Karpas-422 (cell line): ENCODE results near the gene CAVIN2. TPM values are rescaled to one million over a fixed set of nuclear protein-coding genes. Genes with fewer than 3 reads are reported as not detected.
A peak's percentile ranks its signal among the peaks of the same experiment; 100 is the strongest.

Source experiments
- DNase-seq: peaks from one replicate; pipeline ENCODE4 v3.0.0-alpha.2; 2015
- H2AFZ ChIP-seq: fragments of 200-600 bp; sonication (generic); 2 replicates; pipeline ENCODE4 v1.6.1; 2014; ENCODE audit warnings: antibody characterized with exemption, low read length, mixed read lengths
- H3K27ac ChIP-seq: fragments of 200-600 bp; sonication (generic); 2 replicates; pipeline ENCODE4 v1.5.1; 2014; ENCODE audit warnings: mild to moderate bottlenecking, low read length, moderate library complexity
- H3K27me3 ChIP-seq: fragments of 200-600 bp; sonication (generic); 2 replicates; pipeline ENCODE4 v1.6.1; 2014; ENCODE audit warnings: low read length, mixed read lengths
- H3K36me3 ChIP-seq: fragments of 200-600 bp; sonication (generic); 2 replicates; pipeline ENCODE4 v1.6.1; 2014; ENCODE audit warnings: low read length, mixed read lengths; ENCODE audit not compliant: insufficient read depth
- H3K4me1 ChIP-seq: fragments of 200-600 bp; sonication (generic); 2 replicates; pipeline ENCODE4 v1.6.1; 2014; ENCODE audit warnings: mild to moderate bottlenecking, low read length, mixed read lengths
- H3K4me2 ChIP-seq: fragments of 200-600 bp; sonication (generic); 2 replicates; pipeline ENCODE4 v1.6.1; 2014; ENCODE audit warnings: low read length, low read depth, mild to moderate bottlenecking; ENCODE audit not compliant: poor library complexity, severe bottlenecking
- H3K4me3 ChIP-seq: fragments of 200-600 bp; sonication (generic); 2 replicates; pipeline ENCODE4 v1.5.1; 2014; ENCODE audit warnings: mild to moderate bottlenecking, antibody characterized with exemption, low read length, mixed read lengths
- H3K79me2 ChIP-seq: fragments of 200-600 bp; sonication (generic); 2 replicates; pipeline ENCODE4 v1.6.1; 2014; ENCODE audit warnings: mild to moderate bottlenecking, low read length, mixed read lengths
- H3K9ac ChIP-seq: fragments of 200-600 bp; sonication (generic); 2 replicates; pipeline ENCODE4 v1.6.0; 2014; ENCODE audit warnings: low read length
- H3K9me2 ChIP-seq: fragments of 200-600 bp; sonication (generic), shearing (Covaris generic); replicated peaks from 2 replicates; pipeline ENCODE4 v1.6.0; 2014; ENCODE audit warnings: mild to moderate bottlenecking, low read length, moderate library complexity; ENCODE audit not compliant: insufficient read depth
- H3K9me3 ChIP-seq: fragments of 300-700, 200-600 bp; sonication (generic); 2 replicates; pipeline ENCODE4 v1.6.1; 2014; ENCODE audit warnings: low read length, mixed read lengths
- H4K20me1 ChIP-seq: fragments of 200-600 bp; sonication (generic); 2 replicates; pipeline ENCODE4 v1.6.1; 2014; ENCODE audit warnings: mild to moderate bottlenecking, antibody characterized with exemption, low read length, low read depth; ENCODE audit not compliant: insufficient read depth
- total RNA-seq: library from RNA; depleted of rRNA; stranded (reverse); fragments of >200 nt; shearing (Covaris generic); gene quantifications from 2 replicates; pipeline ENCODE4 v1.2.3, GENCODE V29; 2014; ENCODE audit warnings: low replicate concordance

Gene CAVIN2
- total RNA-seq, 1 experiment from 2014 or later = 3.1 TPM

DNA sequence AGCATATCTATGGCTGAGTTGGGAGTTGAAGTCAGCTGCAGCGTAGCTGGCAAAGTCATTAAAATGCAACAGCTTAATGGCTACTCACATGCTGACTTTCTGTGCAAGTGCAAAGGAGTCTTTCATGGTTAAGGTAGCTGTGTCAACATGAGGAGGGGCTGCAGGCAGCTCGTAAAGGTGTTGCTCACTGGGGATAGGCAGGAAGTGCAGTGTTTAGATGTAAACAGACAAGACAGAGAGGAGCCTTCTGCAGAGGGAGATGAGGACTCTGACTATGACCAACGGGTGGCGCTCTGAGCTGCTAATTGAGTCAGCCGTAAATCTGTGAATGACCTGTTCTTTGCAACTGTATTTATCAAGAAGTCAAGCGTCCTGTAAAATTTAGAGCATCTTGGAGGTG, 22.3 kb upstream of the CAVIN2 start:
- Histone ChIP-seq H4K20me1 (no peaks in the 10 kb centered on the region), H3K27ac (peak overlapping the region; percentile 32), H3K36me3 (no peaks in the 10 kb centered on the region), H3K79me2 (no peaks in the 10 kb centered on the region), H3K27me3 (no peaks in the 10 kb centered on the region), H3K4me1 (peaks cover 30% of the 10 kb centered on the region), H3K4me3 (no peak overlapping the region), H3K9me3 (no peaks in the 10 kb centered on the region), H3K9ac (no peak overlapping the region), H2AFZ (0 out of 2 replicates have a peak overlapping the region, but pooled peaks have one; percentile 20), H3K9me2 (no peaks in the 10 kb centered on the region), H3K4me2 (peak overlapping the region; percentile 46)
- peak; percentile 77 for DNase-seq

- Histone ChIP-seq H4K20me1 (no peaks in the 10 kb centered on the region), H3K9me2 (no peaks in the 10 kb centered on the region), H3K4me3 (no peak overlapping the region), H3K9ac (no peak overlapping the region), H3K79me2 (no peaks in the 10 kb centered on the region), H3K4me2 (no peak overlapping the region), H3K27ac (no peak overlapping the region), H3K9me3 (no peaks in the 10 kb centered on the region), H2AFZ (no peak overlapping the region), H3K4me1 (peaks cover 33% of the 10 kb centered on the region), H3K27me3 (no peaks in the 10 kb centered on the region), H3K36me3 (no peaks in the 10 kb centered on the region)
- no peak for DNase-seq
These were observed 20.6 kb upstream of the CAVIN2 start for GRCh38 chr2:191867507-191867847.

DNA sequence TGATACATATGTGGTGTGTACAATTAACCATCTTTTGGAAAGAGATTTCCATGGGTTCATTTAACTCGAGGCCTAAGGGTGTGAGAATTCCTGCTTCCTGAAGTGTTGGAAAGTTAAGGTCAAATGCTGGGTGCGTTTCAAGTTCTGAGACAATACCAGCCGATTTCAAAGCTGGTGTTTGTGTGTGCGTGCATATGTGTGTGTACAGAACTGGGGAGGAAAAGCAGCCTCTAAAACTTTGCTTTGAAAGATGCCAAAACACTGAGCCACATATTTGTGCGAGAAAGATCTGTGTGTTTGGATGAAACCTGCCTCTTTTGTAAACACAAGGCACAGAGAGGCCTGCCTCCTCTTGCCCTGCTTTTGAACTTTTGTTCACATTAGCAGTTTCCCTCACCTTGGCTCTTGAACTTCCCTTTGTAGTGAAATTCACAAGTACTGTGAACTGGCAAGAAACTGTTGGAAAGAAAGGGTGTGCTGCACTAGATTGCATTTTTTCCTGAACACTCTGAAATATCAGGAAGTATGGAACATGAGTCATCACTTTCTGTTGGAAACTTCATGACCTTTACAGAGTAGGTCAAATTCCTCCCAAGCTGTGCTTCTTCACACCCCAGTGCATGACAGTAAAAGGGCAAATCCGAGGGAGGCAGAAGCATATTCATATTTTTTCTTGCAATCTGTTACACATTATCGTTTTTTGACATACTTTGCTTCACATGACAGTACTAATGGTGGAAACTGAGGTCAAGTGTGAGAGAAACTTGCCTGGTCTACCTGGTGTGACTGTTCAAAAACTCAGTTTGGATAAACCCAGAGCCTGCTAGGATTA, 20.0 kb upstream of the CAVIN2 start:
- H3K4me2 ChIP-seq = no peak overlapping the region
- H3K9me3 ChIP-seq = no peaks in the 10 kb centered on the region

GRCh38 chr2:191866195-191866594, 19.3 kb upstream of the CAVIN2 start:
- Histone ChIP-seq H2AFZ (no peak overlapping the region), H3K9me2 (no peaks in the 10 kb centered on the region), H3K27ac (no peak overlapping the region), H3K4me2 (no peak overlapping the region), H3K9ac (no peak overlapping the region), H3K36me3 (no peaks in the 10 kb centered on the region), H3K4me3 (no peak overlapping the region), H3K79me2 (no peaks in the 10 kb centered on the region), H3K27me3 (no peaks in the 10 kb centered on the region), H3K4me1 (peaks cover 33% of the 10 kb centered on the region), H4K20me1 (no peaks in the 10 kb centered on the region), H3K9me3 (no peaks in the 10 kb centered on the region)
- no peak for DNase-seq

More for the DNA sequence above, 20.0 kb upstream of the CAVIN2 start:
- Histone ChIP-seq H3K36me3 (no peaks in the 10 kb centered on the region), H3K79me2 (no peaks in the 10 kb centered on the region), H3K4me1 (peaks cover 33% of the 10 kb centered on the region), H3K9me2 (no peaks in the 10 kb centered on the region), H3K9ac (no peak overlapping the region), H3K4me3 (no peak overlapping the region), H3K27ac (no peak overlapping the region), H2AFZ (no peak overlapping the region), H4K20me1 (no peaks in the 10 kb centered on the region), H3K27me3 (no peaks in the 10 kb centered on the region)
- DNase-seq = no peak

DNA sequence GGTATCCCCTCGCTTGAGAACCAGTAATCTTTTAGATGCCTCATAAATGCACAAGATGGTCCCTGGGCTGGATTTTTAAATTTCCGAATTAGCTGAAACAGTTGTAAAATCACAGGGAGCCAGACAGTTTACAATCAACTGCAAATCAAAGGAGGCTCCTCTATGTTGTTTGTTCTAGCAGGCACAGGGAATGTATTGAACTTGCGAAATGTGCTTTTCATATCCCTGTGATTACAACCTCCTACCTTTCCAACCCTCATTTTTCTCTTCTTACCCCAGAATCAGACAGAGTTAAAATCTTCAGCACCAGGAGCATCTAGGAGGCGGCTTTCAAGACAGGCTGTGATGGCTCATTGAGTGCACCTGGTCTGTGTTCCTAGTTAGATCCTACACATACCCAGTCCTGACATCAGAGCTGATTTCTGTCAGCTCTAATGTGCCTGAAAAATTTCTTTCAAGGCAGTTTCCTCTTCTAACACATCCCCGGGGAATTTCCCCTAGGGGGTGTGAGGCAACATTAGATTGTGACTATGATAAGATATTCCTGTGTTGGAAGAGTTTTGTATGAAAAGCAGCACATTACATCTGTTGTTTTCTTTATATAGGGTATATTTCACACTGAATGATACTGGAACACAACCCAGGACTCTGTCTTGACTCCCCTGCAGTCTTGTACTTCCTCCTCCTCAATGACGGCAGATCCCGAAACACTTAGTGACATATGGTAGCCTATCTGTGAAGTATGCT, 17.9 kb upstream of the CAVIN2 start:
- Histone ChIP-seq H3K36me3 (no peaks in the 10 kb centered on the region), H3K9me2 (no peaks in the 10 kb centered on the region), H3K4me3 (no peak overlapping the region), H3K27me3 (no peaks in the 10 kb centered on the region), H3K4me1 (peaks cover 25% of the 10 kb centered on the region), H3K27ac (no peak overlapping the region), H3K4me2 (no peak overlapping the region), H3K9me3 (no peaks in the 10 kb centered on the region), H4K20me1 (no peaks in the 10 kb centered on the region), H3K9ac (no peak overlapping the region), H2AFZ (no peak overlapping the region), H3K79me2 (no peaks in the 10 kb centered on the region)
- no peak for DNase-seq

DNA sequence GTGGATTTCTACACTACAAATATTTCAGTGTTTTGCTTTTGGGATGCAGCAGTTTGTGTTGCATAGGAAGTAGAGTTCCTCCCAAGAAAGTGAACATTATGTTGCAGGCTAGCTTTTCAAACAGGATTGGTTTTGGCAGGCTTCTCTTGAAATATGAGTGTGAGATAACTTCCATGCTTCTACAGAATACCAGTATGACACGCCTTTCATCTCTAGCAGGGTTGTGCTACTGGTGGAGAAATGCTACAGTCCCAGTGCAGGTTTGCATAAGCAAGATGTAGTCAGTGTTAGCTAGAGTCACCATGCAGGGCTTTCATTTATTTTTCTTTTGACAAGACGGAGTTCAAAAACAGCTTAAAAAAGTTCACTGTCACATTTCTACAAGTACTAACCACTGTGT, 17.1 kb upstream of the CAVIN2 start:
- no peak overlapping the region for H3K4me2 ChIP-seq
- H3K9me3 ChIP-seq = no peaks in the 10 kb centered on the region
- no peak for DNase-seq
- H3K79me2 ChIP-seq = no peaks in the 10 kb centered on the region
- no peaks in the 10 kb centered on the region for H3K9me2 ChIP-seq
- H3K4me1 ChIP-seq = peaks cover 17% of the 10 kb centered on the region
- H3K27me3 ChIP-seq = no peaks in the 10 kb centered on the region
- no peaks in the 10 kb centered on the region for H3K36me3 ChIP-seq
- no peak overlapping the region for H3K4me3 ChIP-seq
- H4K20me1 ChIP-seq = no peaks in the 10 kb centered on the region
- no peak overlapping the region for H3K27ac ChIP-seq
- H3K9ac ChIP-seq = no peak overlapping the region
- H2AFZ ChIP-seq = no peak overlapping the region

DNA sequence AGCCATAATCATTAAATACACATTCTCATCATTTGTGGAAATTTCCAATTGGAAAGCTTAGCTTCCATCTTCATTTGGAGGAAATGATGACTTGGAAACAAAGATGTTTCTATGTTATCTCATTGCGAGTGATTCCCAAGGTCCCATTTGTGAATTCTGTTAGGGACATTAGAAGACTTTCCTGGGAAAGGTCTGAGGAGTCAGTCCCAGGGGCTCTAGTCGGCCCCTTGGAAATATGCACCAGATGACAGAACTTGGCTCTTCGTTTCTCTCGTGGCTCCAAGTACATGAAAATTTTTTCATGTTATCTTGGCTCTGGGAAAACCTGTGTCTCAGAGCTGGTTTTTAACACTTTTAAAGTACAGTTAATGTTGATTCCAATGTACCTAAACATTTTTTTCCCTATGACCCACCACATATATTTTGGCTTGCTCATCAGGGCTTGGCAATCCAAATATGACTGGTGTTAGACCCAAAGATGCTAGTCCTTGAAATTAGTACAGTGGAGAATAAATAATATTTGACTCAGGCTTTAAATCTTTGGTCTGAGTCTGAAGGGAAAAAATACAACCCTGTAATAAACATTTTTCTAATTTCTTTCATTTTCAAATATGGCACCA, 15.4 kb upstream of the CAVIN2 start:
- H3K4me3 ChIP-seq = no peak overlapping the region
- H3K9me2 ChIP-seq = no peaks in the 10 kb centered on the region
- no peaks in the 10 kb centered on the region for H3K9me3 ChIP-seq
- no peaks in the 10 kb centered on the region for H3K36me3 ChIP-seq
- H3K79me2 ChIP-seq = no peaks in the 10 kb centered on the region
- no peaks in the 10 kb centered on the region for H4K20me1 ChIP-seq
- no peak for DNase-seq
- no peak overlapping the region for H3K27ac ChIP-seq
- H2AFZ ChIP-seq = no peak overlapping the region
- H3K27me3 ChIP-seq = no peaks in the 10 kb centered on the region
- H3K4me2 ChIP-seq = no peak overlapping the region
- H3K4me1 ChIP-seq = peaks cover 15% of the 10 kb centered on the region
- H3K9ac ChIP-seq = no peak overlapping the region

GRCh38 chr2:191860760-191861466, 14.0 kb upstream of the CAVIN2 start:
- H3K4me3 ChIP-seq = no peak overlapping the region
- H3K9me2 ChIP-seq = no peaks in the 10 kb centered on the region
- no peak overlapping the region for H3K4me2 ChIP-seq
- H3K27ac ChIP-seq = no peak overlapping the region
- no peaks in the 10 kb centered on the region for H3K27me3 ChIP-seq
- H3K9ac ChIP-seq = no peak overlapping the region
- H2AFZ ChIP-seq = no peak overlapping the region
- no peaks in the 10 kb centered on the region for H3K9me3 ChIP-seq
- no peaks in the 10 kb centered on the region for H4K20me1 ChIP-seq
- DNase-seq = no peak
- no peaks in the 10 kb centered on the region for H3K79me2 ChIP-seq
- H3K4me1 ChIP-seq = peaks cover 15% of the 10 kb centered on the region
- H3K36me3 ChIP-seq = no peaks in the 10 kb centered on the region
